HuH-7.5 (cell line): ENCODE measurements around the gene ACTR3.
A peak's percentile ranks its signal among the peaks of the same experiment; 100 is the strongest.

Source experiments
- DNase-seq: peaks from one replicate; pipeline ENCODE4 v3.0.0; 2011; ENCODE audit warnings: low spot score

The ACTR3 gene

DNA sequence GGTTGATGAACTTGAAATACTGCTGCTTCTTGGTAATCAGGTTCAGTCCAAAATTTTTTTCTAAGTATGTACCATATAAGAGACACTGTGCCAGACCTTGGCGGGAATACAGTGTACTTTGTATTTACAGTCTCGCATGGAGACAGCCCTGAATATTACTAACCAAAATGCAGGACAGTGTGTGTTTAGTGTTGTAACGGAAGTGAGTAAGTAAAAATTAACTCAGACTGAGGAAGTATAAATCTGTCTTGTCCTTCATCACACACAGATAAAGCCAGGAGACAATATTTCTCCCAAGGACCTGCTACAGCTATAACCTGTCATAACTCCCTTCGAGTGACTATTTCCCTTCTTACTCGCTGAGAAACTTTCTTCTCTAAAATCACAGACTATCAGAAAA is 76.9 kb downstream of the ACTR3 start:
- DNase-seq, result no peak

DNA sequence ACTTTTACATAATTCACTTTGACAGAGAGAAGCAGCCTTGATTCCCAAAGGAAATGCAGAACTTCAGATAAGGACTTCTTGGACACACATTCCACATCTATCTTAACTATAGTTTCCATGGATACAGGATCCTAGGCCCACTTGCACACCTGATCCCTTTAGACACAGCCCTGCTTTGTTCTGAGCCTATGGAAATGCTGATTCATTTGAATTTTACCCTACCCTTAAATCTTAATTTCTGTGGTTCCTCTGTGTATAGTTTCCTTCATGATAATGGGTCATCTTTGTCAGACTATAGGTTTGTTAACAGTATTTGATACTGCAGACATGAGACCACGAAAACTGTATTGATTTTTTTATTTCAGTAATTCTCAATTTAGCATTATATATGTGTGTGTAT is 77.4 kb downstream of the ACTR3 start:
- DNase-seq, result no peak

DNA sequence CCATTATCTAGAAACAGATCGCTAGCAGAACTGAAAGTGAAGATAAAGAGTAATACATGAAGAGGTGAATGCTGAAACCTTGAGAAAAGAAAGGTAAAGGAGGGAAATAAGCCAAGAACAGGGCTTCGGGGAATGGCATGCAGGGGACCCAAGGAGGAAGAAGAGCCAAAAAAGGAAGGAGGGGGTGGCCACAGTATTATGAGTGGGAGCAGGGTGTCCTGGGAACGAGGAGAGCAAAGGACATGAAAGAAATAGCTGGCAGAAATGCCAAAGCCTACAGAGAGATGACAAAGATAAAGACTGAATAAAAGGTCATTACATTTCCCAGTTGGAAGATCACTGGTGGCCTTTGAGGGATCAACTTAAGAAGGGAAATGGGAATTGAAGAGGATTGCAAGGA is 82.9 kb downstream of the ACTR3 start:
- no peak for DNase-seq

DNA sequence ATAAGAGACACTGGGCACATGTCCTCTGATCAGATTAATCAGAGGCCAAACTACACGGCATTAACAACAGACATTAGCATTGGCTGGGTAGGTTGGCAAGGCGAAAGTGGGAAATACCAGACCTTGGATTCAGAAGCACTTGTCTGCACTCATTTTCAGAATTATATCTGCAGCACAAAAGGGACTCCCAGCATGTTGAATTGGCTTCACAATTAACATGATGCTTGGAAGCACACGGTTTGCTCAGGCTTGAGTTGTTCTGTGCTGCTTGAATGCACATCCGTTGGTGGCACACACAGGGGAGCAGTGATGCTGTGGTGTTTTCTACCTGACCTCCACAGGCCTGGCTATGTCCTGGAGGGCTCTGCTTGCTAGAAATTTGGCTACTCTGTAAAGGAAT is 83.9 kb downstream of the ACTR3 start:
- no peak for DNase-seq

DNA sequence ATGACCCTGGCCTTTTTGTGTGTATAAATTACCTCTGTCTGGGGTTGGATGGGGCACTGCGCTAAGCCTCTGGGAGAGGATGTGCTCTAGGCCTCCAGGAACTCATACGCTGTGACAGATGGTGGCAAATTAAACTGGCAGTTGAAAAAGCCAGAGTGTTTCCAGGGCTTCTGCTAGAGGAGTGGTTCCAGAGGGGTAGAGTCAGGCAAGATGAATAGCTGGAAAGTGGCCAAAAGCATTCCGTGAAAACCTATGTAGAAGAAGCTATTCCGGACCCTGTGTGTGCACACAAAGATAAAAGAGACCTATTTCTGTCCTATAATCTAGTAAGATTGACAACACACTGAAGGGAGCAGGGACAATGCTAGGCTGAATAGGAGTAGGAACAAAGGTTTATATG is 84.8 kb downstream of the ACTR3 start:
- no peak for DNase-seq

DNA sequence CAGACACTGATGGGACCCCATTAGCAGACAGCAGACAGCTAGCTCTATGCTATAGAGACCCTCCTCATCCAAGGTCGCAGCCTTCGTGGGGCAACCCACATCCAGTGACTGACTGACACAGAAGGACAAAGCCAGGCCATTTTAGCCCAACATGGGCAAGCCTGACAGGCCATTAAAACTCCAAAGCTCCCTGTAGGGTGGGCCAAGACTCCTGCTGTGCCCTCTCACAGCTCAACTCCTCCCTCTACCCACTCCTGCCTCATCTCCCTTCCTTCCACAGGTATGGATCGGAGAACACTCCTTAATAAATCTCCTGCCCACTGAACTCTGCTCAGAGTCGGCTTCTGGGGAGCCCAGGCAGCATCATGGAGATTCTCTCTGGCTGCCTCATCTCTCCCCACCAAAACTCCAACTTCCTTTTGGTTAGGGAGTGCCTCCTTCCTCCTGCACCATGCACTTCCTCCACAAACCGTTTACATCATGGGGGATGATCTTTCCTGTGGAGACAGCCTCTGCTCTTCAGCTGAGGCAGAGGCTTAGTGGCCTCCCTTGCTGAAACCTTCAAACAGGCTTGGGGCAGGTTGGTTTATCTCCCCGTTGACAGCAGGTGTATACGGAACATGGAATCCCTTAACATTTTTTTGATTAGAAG is 86.5 kb downstream of the ACTR3 start:
- no peak for DNase-seq

DNA sequence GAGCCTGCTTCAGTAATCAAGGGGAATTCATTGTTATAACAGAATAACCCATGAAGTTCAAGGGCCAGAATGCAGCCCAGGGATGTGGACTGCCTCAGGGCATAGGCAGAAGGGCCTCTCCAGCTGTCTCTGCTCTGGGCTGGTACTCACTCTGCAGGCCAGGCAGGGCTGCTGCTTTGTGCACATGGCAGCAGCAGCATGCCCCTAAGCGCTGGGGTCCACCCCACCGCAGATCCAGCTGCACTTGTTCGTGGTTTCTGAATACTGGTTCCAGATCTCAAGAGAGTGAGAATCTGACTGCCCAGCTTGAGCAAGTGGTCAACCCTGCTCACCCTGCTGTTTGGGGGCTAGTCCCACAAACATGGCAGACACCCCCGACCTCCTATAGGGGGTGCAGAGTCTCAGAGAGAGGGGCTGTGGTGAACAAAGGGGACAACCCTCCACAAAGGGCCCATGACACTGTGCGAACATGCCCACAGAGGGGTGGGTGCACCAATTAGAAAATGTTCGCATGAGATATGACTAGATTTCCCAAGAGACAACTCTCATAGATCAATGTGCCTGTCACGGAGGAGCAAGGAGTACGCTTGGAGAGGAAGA is 87.3 kb downstream of the ACTR3 start:
- DNase-seq, result no peak

DNA sequence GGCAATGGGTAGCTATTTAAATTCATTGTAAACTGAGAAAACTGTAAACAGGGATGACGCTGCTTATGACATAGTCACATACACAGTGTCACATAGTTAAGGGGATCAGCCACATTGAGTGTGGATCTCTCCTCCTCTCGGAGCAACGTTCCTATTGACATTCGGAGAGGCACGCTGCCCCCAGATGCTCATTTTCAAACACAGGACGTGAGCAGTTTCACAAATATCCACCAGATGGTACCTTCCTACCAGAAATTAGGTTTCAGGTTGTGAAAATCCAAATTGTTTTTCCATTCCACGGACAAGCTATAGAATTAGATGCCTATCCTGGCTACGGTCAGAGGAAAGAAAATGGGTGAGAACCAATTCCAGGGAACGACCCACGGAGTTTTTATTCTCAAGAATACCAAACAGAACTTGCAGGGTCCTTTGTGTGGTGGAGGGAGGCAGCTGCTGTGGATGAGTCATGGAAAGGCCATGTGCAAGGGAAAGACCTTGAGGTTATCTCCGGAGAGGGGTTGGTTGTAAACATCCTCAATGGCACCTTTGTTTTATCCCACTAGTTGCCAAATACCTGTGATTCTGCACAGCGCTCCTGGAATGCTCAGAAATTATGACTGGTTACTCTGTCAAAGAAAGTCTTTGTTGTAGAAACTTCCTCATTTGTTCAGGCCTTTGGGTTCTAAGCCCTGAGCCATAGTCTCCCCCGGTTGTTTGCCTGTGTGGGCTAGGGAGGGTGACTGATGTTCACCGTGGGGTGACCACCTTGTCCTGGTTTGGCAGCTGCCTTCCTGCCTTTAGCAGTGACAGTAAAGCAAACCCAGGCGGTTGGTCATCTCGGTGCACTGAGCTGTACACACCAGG is 88.0 kb downstream of the ACTR3 start:
- peak; percentile 78 for DNase-seq

DNA sequence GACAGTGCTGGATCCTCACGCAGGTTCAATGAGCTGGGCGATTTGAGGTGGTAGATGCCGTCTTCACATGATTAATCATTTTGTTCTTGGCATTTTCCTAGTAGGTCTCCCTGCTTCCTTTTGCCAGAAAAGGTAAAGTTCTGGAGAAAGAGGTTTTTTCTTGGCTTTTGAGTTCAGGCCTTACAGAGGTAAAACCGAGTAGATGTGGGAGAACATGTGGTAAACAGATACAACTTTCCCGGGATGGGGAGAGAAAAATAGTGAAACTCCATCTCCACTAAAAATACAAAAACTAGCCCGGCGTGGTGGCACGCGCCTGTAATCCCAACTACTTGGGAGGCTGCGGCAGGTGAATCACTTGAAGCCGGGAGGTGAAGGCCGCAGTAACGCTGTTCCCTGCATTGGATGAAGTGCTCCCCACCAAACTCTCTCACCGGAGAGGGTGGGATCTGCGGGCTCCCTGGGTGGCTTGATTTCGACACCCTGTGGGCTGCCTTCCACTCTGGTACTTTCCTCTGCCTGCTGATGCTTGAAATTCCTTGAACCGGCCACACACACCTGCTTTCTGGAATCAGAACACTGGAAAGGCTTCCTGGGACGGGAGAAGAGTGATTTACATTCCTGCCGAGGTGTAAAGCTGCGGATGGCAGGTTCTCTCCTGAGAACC is 88.8 kb downstream of the ACTR3 start:
- no peak for DNase-seq

DNA sequence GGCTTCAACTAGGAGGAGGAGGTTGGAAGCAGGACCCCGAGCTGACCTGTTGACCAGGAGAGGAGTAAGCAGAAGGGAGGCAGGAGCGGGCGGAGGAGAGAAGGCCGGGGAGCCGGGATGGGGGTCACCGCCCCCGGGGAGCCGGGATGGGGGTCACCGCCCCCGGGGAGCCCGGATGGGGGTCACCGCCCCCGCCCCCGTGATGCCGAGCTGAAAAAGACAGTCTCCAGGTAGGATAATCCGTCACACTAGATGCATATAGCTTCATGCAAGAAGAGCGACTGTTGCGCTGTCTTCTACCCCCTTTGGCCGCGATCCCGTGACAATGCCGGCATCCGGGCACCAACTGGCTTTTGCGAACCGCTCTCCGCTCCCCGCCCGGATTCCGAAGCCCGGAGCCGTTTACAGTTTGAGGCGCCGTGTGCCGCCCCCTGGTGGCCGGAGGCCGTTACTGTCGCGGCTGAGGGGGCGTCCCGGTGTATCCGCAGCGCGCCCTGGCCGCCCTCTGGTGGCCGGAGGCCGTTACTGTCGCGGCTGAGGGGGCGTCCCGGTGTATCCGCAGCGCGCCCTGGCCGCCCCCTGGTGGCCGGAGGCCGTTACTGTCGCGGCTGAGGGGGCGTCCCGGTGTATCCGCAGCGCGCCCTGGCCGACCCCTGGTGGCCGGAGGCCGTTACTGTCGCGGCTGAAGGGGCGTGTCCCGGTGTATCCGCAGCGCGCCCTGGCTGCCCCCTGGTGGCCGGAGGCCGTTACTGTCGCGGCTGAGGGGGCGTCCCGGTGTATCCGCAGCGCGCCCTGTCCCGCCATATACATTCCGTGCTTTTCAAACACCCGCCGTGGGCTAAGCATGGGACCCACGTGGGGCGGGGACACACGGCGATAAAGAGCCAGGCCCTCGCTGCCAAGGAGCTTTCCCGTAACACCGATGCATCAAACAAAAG is 89.6 kb downstream of the ACTR3 start:
- DNase-seq, result no peak

DNA sequence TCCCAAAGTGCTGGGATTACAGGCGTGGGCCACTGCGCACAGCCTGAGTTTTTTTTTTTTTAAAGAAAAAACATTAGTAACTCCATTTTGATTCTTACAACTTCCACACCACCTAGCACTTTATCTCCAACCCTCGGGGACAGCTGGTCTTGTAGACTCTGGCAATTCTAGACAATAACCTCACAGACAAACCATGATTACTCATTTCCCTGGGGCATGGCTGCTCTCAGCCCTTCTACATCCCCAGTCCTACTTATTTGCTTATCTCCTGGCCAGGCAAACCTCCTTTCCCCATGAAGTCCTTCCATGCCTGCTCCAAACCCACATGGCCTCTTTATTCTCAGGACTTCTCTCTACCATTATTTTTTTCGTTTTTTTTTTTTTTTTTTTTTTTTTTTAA is 91.1 kb downstream of the ACTR3 start:
- no peak for DNase-seq

DNA sequence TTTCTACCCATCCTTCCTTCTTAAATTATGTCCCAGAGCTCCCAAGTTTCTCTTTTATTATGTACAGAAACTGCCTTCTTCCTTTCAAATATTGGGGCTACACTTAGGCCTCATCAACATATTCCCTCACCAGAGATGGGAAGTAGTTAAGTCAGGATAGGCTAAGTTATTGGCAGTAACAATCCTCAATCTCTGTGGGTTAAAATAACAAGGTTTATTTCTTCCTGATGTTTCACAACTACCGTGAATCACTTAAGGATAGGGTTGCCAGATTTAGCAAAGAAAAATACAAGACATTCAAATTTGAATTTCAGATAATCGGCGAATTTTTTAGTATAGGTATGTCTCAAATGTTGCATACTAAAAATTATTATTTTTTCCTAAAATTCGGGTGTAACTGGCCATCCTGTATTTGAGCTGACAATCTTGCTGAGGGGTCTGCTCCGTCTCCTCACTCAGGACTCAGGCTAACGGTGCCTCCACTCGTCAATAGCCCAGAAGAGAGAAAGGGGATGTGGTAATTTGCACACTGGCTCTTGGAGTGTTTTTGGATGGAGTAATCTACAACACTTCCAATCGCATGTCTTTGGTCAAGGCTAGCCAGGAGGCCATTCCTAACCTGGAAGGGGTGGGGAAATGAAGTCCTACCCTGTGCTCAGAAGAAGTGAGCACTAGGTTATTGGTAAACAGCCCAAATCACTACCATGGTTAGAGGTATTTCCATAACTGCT is 91.7 kb downstream of the ACTR3 start:
- no peak for DNase-seq

DNA sequence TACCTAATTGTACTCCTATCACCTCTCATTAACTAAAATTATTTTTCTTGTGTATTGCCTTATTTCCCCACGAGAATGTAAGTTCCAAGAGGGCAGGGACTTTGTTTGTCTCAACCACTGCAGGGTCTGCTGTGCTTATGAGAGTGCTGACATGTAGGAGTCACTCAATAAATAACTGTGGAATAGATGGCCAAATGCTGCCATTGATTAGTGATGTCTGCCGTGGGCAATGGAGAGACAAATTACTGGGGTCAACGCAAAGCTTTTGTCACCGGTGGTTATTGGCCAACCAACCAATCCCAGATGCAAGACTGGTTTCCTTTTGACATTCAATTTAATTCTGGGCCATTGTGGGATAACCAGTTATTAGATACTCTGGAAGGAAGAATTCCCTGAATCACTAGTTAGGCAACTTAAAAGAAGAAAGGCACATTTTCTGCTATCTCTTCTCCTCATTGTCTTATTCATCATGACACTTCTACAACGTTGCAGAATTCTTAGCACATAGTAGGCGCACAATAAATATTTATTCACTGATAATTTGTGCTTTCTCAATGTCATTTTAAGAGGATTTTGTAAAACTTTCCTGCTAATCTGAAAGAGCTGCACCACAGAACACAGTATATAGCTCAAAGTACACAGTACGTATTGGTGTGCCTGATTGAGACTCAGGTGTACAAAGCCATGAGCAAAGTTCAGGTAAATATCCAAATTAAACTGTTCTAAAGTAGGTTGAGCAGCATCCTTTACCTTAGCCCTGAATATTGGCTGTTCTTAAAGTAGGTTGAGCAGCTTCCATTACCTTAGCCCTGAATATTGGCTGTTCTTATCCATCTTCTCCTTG is 95.9 kb downstream of the ACTR3 start:
- DNase-seq, result no peak

DNA sequence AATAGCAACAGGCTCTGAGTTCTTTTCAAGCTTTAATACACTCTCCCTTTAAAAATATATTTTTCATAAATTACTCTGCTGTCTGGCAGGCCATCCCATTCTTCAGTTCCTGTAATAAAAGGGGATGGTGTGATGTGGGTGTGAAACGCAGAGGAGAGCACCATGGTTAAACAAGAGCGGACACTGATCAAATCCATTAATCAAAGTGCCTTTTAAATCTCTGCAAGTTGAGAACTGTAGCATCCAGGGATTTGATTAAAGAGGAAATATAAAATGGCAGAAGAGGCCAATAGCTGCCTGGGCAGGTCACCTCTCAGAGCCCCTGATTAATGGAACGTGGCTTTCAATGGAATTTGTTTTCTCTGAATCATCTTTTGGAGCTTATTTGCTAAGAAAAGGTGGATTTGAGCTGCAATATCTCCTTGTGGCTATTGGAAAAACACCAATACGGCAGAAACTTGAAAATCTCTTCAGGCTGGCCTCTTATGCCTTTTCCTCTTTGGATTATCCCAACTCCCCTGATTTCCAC is 96.9 kb downstream of the ACTR3 start:
- no peak for DNase-seq

DNA sequence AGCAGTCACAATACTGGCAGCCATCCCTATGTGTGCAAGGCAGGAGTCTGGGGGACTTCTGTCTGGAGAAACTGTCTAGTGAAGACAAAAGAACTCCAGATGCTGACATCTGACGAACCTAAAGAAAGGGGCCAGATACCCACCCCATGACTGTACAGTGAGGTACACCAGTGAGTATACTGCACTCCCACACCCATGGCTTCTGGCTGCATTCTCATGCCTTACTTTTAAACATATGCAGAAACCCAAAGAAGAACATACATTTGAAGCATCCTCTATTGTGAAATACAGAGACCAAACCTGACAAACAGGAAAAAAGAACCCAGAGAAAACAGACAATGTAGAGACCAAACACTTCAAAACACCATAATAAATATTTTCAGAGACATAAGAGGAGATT is 102.2 kb downstream of the ACTR3 start:
- no peak for DNase-seq

DNA sequence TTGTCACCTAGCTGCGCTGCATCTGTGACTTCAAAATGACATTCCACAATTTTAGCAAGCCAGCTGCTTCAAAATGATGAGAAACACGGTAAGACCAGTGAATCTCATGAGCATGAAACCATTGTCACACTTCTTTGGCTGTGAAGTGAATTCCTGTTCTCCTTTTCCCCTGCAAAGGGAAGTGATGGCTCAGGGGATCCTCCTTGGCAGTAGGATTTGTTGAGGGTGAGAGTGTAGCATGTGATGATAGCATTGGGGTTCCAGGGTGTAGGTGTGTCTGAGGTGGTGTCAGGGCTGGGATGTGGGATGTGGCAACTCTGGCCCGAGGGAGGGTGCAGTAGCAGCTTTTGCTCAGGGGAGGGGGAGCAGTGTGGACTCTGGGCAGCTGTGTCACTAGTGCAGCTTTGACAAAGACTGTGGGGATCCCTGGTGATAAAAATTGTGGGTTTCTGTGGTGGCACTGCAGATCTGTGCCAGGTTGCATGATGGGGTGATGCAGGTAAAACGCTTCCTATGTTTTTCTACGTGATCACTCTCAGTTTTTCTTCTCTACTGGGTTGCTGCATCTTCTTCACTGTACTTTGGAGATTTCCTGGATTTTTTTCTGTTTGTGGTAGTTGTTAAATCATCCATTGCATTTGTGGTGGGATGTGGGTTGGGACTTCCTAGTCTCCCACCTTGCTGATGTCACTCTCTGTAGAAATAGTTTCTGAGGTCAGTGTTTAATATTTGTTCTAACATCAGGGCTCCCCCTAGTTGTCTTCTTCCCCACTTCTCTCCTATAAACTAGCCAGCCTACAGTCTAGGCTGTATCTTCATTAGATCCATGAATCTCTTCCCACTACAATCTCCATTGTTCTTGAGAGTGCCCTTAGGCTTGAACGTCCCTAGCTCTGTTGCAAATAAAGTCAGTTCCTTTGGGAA is 107.0 kb downstream of the ACTR3 start:
- no peak for DNase-seq

DNA sequence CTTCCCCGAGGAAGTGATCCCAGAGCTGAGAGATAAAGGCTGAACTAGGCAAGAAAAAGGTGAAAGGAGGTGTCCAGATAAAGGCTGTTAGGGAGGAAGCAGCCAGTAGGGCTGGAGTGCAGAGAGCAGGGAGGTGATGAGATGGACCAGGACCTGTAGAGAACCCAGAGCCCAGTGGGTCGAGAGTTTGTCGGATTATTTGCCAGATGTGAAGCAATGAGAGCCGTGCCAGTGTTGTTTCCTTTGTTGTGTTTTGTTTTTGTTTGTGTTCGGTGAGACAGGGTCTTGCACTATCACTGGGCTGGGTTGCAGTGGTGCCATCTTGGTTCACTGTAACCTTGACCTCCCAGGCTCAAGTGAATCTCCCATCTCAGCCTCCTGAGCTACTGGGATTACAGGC is 111.3 kb downstream of the ACTR3 start:
- no peak for DNase-seq

DNA sequence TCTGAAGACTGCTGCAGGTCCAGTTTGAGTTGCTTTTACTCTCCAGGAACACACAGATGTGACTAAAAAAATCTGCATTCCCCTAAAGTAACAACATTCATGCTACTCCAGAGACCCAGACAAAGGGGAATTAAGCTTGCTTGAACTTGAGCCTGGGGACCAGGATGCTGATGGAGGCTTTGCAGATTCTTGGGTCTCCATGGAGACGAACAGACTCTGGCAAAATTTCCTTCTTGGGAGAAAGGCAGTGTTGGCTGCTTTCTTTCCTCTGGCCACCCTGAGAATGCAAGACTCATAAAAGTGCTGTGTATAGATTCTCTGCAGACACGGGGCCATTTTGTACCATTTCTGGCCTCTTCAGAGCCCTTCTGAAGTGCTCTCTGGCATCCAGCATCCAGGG is 112.0 kb downstream of the ACTR3 start:
- DNase-seq, result no peak
